ENCODE results near the gene NYAP2. TPM values are rescaled to one million over a fixed set of nuclear protein-coding genes. Genes with fewer than 3 reads are reported as not detected.

The NYAP2 gene
- total RNA-seq, 2 donors from 2014 or later = 0.05 to 0.12 TPM

GRCh38 chr2:225487878-225488416 is 88.4 kb downstream of the NYAP2 start:
- intact Hi-C loops (cut with DNase I) = no loop called here
- Histone ChIP-seq H3K4me3 (no peak overlapping the region), H3K27me3 (no peaks in the 10 kb centered on the region), H3K4me1 (no peaks in the 10 kb centered on the region), H3K27ac (no peak overlapping the region), H3K9ac (ENCODE audit: low read depth in 2 of 2, low read length in 2 of 2) (no peak overlapping the region), H3K36me3 (no peaks in the 10 kb centered on the region), H3K9me3 (no peaks in the 10 kb centered on the region)
- no peak for DNase-seq
- TF ChIP-seq CTCF (IDR thresholded peaks at IDR 0.05) = no peak

GRCh38 chr2:225488743-225489142 is 89.2 kb downstream of the NYAP2 start:
- H3K27ac ChIP-seq = no peak overlapping the region
- H3K9ac ChIP-seq (ENCODE audit: low read depth in 2 of 2, low read length in 2 of 2) = no peak overlapping the region
- no peak for DNase-seq
- no peaks in the 10 kb centered on the region for H3K9me3 ChIP-seq
- no peaks in the 10 kb centered on the region for H3K4me1 ChIP-seq
- intact Hi-C loops (cut with DNase I) = no loop called here
- TF ChIP-seq CTCF (IDR thresholded peaks at IDR 0.05) = no peak
- H3K36me3 ChIP-seq = no peaks in the 10 kb centered on the region
- no peak overlapping the region for H3K4me3 ChIP-seq
- no peaks in the 10 kb centered on the region for H3K27me3 ChIP-seq

GRCh38 chr2:225493420-225494099 is 94.0 kb downstream of the NYAP2 start:
- Histone ChIP-seq H3K27me3 (no peaks in the 10 kb centered on the region), H3K4me3 (no peak overlapping the region), H3K27ac (no peak overlapping the region), H3K9ac (ENCODE audit: low read depth in 2 of 2, low read length in 2 of 2) (no peak overlapping the region), H3K4me1 (no peaks in the 10 kb centered on the region), H3K36me3 (no peaks in the 10 kb centered on the region), H3K9me3 (no peaks in the 10 kb centered on the region)
- DNase-seq = no peak
- intact Hi-C loops (cut with DNase I) = no loop called here
- no peak for TF ChIP-seq CTCF (IDR thresholded peaks at IDR 0.05)

GRCh38 chr2:225494100-225494459 is 94.6 kb downstream of the NYAP2 start:
- no peak overlapping the region for H3K4me3 ChIP-seq
- H3K27ac ChIP-seq = no peak overlapping the region
- intact Hi-C loops (cut with DNase I) = no loop called here
- no peak for DNase-seq
- H3K36me3 ChIP-seq = no peaks in the 10 kb centered on the region
- no peak for TF ChIP-seq CTCF (IDR thresholded peaks at IDR 0.05)
- no peaks in the 10 kb centered on the region for H3K27me3 ChIP-seq
- H3K9ac ChIP-seq (ENCODE audit: low read depth in 2 of 2, low read length in 2 of 2) = no peak overlapping the region
- no peaks in the 10 kb centered on the region for H3K9me3 ChIP-seq
- H3K4me1 ChIP-seq = no peaks in the 10 kb centered on the region

GRCh38 chr2:225495706-225496105 is 96.2 kb downstream of the NYAP2 start:
- H3K9ac ChIP-seq (ENCODE audit: low read depth in 2 of 2, low read length in 2 of 2) = no peak overlapping the region
- TF ChIP-seq CTCF (IDR thresholded peaks at IDR 0.05) = no peak
- no peaks in the 10 kb centered on the region for H3K9me3 ChIP-seq
- H3K27ac ChIP-seq = no peak overlapping the region
- intact Hi-C loops (cut with DNase I) = no loop called here
- no peaks in the 10 kb centered on the region for H3K36me3 ChIP-seq
- H3K4me3 ChIP-seq = no peak overlapping the region
- H3K4me1 ChIP-seq = no peaks in the 10 kb centered on the region
- H3K27me3 ChIP-seq = no peaks in the 10 kb centered on the region
- no peak for DNase-seq
